NCI-H82 treated with DMSO at 0.1 percent for 48 hours (cell line): ENCODE data around the gene RPL18.

Experiments used
- DNase-seq: peaks from one replicate; lab custom pipeline; 2025; ENCODE audit not compliant: unreplicated experiment; lab: John Stamatoyannopoulos, UW

Gene RPL18

GRCh38 chr19:48630296-48631063 lies 11.5 kb upstream of the RPL18 start:
- no peak for DNase-seq

- no peak for DNase-seq
These were observed 10.8 kb upstream of the RPL18 start for GRCh38 chr19:48629599-48630295.

GRCh38 chr19:48629297-48629598 lies 10.3 kb upstream of the RPL18 start:
- DNase-seq, result no peak

- DNase-seq, result no peak
These were observed 9.7 kb upstream of the RPL18 start for GRCh38 chr19:48628486-48629296.

GRCh38 chr19:48627865-48628314 lies 8.9 kb upstream of the RPL18 start:
- DNase-seq, result no peak

- DNase-seq, result no peak
These were observed 8.4 kb upstream of the RPL18 start for GRCh38 chr19:48627201-48627864.

GRCh38 chr19:48625891-48626327 lies 6.9 kb upstream of the RPL18 start:
- no peak for DNase-seq

- DNase-seq, result no peak
These were observed 6.1 kb upstream of the RPL18 start for GRCh38 chr19:48624791-48625723.

- DNase-seq, result peak; percentile 95
These were observed 5.2 kb upstream of the RPL18 start for GRCh38 chr19:48624067-48624594.

GRCh38 chr19:48623556-48624066 lies 4.6 kb upstream of the RPL18 start:
- DNase-seq, result no peak

GRCh38 chr19:48619692-48620585 lies 961 bp upstream of the RPL18 start:
- DNase-seq, result no peak

- DNase-seq, result no peak
These were observed 581 bp downstream of the RPL18 start for GRCh38 chr19:48618278-48618915.

GRCh38 chr19:48617146-48617937 lies 1.6 kb downstream of the RPL18 start:
- DNase-seq, result no peak

GRCh38 chr19:48616491-48617056 lies 2.4 kb downstream of the RPL18 start:
- no peak for DNase-seq

- no peak for DNase-seq
These were observed 2.9 kb downstream of the RPL18 start for GRCh38 chr19:48616041-48616436.

- no peak for DNase-seq
These were observed 3.5 kb downstream of the RPL18 start for GRCh38 chr19:48615231-48616040.
